LNCaP clone FGC (cell line): ENCODE data around the gene SRA1.
"Not testable (repeated sequence)": the region's sequence is repeated elsewhere in the genome, so short reads cannot be mapped to it uniquely, and the experiment has no call there.

ENCODE experiments used
- DNase-seq: peaks from one replicate; pipeline ENCODE4 v3.0.0-alpha.2; 2011; ENCODE audit warnings: low read depth
- H3K4me3 ChIP-seq: 2 replicates; pipeline ENCODE4 v1.5.1; 2011; ENCODE audit warnings: mild to moderate bottlenecking, low read depth, low read length, control low read depth
- TF ChIP-seq, protein P1 (sequence below): IDR thresholded peaks from 2 replicates; pipeline ENCODE4 v1.5.1; 2012; ENCODE audit warnings: mild to moderate bottlenecking; ENCODE audit not compliant: control insufficient read depth, insufficient read depth; ENCODE audit errors: extremely low read depth

Gene SRA1

DNA sequence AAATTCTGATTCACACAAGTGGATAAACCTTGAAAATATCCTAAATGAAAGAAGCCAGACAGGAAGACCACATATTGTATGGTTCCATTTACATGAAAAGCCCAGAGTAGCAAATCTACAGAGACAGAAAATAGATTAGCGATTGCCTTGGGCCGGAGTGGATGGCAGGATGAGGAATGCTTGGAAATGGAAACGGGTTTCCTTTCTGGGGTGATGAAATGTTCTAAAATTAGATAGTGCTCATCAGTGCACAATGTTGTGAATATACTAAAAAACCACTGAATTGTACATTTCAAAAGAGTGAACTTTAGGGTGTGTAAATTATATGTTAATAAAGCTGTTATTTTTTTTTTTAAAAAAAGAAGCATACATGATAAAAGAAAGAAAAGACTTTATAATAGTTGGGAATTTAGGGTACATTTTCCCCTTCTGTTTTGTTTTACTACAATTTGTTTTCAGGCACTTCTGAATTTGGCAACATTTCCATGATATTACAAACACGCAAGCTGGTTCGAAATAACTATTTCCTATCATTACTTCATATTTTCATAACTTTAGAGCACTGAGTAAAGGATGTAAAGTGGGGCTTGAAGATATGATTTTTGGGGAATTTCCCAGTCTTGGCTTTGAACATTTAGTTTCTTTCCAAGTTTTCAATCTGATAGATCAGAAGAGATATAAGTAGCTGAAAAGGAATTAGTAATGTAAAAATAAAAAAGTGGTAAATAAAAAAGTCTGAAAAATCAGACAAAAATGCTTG, 31.2 kb upstream of the SRA1 start:
- DNase-seq, result no peak
- no peak overlapping the region for H3K4me3 ChIP-seq
- TF ChIP-seq, protein P1, sequence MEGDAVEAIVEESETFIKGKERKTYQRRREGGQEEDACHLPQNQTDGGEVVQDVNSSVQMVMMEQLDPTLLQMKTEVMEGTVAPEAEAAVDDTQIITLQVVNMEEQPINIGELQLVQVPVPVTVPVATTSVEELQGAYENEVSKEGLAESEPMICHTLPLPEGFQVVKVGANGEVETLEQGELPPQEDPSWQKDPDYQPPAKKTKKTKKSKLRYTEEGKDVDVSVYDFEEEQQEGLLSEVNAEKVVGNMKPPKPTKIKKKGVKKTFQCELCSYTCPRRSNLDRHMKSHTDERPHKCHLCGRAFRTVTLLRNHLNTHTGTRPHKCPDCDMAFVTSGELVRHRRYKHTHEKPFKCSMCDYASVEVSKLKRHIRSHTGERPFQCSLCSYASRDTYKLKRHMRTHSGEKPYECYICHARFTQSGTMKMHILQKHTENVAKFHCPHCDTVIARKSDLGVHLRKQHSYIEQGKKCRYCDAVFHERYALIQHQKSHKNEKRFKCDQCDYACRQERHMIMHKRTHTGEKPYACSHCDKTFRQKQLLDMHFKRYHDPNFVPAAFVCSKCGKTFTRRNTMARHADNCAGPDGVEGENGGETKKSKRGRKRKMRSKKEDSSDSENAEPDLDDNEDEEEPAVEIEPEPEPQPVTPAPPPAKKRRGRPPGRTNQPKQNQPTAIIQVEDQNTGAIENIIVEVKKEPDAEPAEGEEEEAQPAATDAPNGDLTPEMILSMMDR, result no peak

- TF ChIP-seq, protein P1, result no peak
- no peak for DNase-seq
- H3K4me3 ChIP-seq, result no peak overlapping the region
These were observed 30.2 kb upstream of the SRA1 start for GRCh38 chr5:140587495-140587894.

DNA sequence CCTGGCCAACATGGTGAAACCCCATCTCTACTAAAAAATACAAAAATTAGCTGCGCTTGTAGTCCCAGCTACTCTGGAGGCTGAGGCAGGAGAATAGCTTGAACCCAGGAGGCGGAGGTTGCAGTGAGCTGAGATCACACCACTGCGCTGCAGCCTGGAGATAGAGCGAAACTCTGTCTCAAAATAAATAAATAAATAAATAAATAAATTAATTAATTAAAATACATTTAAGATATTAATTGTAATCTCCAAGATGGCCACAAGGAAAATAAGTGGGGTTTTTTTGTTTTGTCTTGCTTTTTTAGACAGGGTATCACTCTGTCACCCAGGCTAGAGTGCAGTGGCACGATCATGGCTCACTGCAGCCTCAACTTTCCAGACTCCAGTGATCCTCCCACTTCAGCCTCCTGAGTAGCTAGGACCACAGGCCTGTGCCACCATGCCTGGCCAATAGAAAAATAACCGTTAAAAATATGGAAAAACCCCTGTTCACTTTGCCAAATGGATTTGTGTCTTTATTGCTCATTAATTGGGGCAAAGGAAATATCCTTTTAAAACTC, 22.0 kb upstream of the SRA1 start:
- not testable (repeated sequence) for H3K4me3 ChIP-seq, DNase-seq

GRCh38 chr5:140576776-140577201, 19.5 kb upstream of the SRA1 start:
- H3K4me3 ChIP-seq, result no peak overlapping the region
- DNase-seq, result no peak
- TF ChIP-seq, protein P1, result no peak

GRCh38 chr5:140575309-140575708, 18.0 kb upstream of the SRA1 start:
- TF ChIP-seq, protein P1, result 0 out of 2 replicates have a peak, but pooled peaks have one; percentile 6
- no peak for DNase-seq
- H3K4me3 ChIP-seq, result no peak overlapping the region

DNA sequence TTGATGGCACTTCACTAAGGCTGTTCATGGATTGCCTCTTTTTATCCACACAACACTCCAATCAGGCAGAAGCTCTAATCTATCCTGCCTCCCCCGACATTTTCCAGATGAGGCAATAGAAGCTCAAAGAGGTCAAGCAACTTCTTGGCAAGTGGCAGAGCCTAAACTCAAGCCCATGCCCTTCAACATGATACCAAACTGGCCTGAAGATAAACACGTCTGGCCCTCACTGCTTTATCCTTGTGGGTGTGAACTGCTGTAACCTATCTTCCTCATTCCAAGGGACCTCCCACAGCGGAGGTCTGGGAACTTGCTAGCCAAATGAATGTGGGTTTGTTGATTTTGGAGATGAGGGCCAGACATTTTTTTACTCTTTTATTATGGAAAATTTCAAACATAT, 16.9 kb upstream of the SRA1 start:
- no peak overlapping the region for H3K4me3 ChIP-seq
- TF ChIP-seq, protein P1, result no peak
- no peak for DNase-seq

DNA sequence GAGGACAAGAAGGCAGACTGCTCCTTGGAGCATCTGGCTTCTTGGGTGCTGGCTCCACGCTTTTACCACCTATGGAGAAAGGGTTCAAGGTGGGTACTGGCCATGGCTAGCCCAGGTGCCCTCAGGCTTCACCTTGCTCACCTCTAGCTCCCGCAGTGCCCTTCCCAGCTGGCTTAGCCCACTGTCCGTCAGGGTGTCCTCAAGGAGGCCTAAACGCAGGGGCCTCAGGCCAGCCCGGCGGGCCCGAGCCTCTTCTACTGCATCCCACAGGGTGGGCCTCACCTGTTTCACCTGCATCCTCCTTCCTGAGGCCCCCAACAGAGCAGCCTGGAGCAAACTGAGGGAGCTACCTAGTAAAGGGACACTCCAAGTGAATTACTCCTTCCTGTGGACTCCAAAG, 16.4 kb upstream of the SRA1 start:
- TF ChIP-seq, protein P1, result no peak
- no peak for DNase-seq
- no peak overlapping the region for H3K4me3 ChIP-seq
